Hepatocyte (in vitro differentiated cells): Measurements from ENCODE around the gene SH3RF1.

ENCODE experiments used
- EZH2 ChIP-seq: fragments of 200-600 bp; sonication (generic); IDR thresholded peaks from 2 replicates; pipeline ENCODE4 v1.6.1; 2016; ENCODE audit warnings: antibody characterized with exemption, mild to moderate bottlenecking, borderline replicate concordance
- EZH2phosphoT487 ChIP-seq: fragments of 200-600 bp; sonication (generic); IDR thresholded peaks from one replicate; pipeline ENCODE4 v1.6.1; 2018; ENCODE audit warnings: antibody characterized with exemption, mild to moderate bottlenecking, low read depth, moderate library complexity; ENCODE audit not compliant: unreplicated experiment, severe bottlenecking
- TF ChIP-seq, protein P1 (sequence below): fragments of 200-600 bp; sonication (generic); IDR thresholded peaks from 2 replicates; pipeline ENCODE4 v1.5.1; 2016; ENCODE audit warnings: antibody characterized with exemption, mild to moderate bottlenecking; ENCODE audit not compliant: poor library complexity

- TF ChIP-seq EZH2 (no peak), EZH2phosphoT487 (no peak)
- TF ChIP-seq, protein P1, sequence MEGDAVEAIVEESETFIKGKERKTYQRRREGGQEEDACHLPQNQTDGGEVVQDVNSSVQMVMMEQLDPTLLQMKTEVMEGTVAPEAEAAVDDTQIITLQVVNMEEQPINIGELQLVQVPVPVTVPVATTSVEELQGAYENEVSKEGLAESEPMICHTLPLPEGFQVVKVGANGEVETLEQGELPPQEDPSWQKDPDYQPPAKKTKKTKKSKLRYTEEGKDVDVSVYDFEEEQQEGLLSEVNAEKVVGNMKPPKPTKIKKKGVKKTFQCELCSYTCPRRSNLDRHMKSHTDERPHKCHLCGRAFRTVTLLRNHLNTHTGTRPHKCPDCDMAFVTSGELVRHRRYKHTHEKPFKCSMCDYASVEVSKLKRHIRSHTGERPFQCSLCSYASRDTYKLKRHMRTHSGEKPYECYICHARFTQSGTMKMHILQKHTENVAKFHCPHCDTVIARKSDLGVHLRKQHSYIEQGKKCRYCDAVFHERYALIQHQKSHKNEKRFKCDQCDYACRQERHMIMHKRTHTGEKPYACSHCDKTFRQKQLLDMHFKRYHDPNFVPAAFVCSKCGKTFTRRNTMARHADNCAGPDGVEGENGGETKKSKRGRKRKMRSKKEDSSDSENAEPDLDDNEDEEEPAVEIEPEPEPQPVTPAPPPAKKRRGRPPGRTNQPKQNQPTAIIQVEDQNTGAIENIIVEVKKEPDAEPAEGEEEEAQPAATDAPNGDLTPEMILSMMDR = no peak
Measured at GRCh38 chr4:169163947-169164668, 106.6 kb downstream of the SH3RF1 start.
